SKM-1 treated with dmso at 0.1 percent for 144 hours (cell line): Measurements from ENCODE around the gene ASB2.

Source experiments
- DNase-seq: peaks from one replicate; lab custom pipeline; 2025; ENCODE audit not compliant: unreplicated experiment; lab: John Stamatoyannopoulos, UW

Gene ASB2

GRCh38 chr14:93981316-93982229, 5.2 kb upstream of the ASB2 start:
- DNase-seq: no peak

GRCh38 chr14:93980456-93981201, 4.3 kb upstream of the ASB2 start:
- no peak for DNase-seq

- DNase-seq: no peak
Measured at GRCh38 chr14:93978735-93979134, 2.4 kb upstream of the ASB2 start.

- DNase-seq: no peak
Measured at GRCh38 chr14:93977790-93978581, 1.6 kb upstream of the ASB2 start.

- no peak for DNase-seq
Measured at GRCh38 chr14:93977171-93977570, 801 bp upstream of the ASB2 start.

GRCh38 chr14:93975791-93976476, 436 bp downstream of the ASB2 start:
- no peak for DNase-seq

GRCh38 chr14:93974833-93975232, 1.5 kb downstream of the ASB2 start:
- no peak for DNase-seq

GRCh38 chr14:93974299-93974698, 2.1 kb downstream of the ASB2 start:
- no peak for DNase-seq

- DNase-seq: no peak
Measured at GRCh38 chr14:93973607-93974006, 2.8 kb downstream of the ASB2 start.

- DNase-seq: no peak
Measured at GRCh38 chr14:93972618-93973205, 3.7 kb downstream of the ASB2 start.

- DNase-seq: no peak
Measured at GRCh38 chr14:93971635-93972027, 4.7 kb downstream of the ASB2 start.

GRCh38 chr14:93970965-93971634, 5.3 kb downstream of the ASB2 start:
- no peak for DNase-seq

GRCh38 chr14:93970585-93970964, 5.8 kb downstream of the ASB2 start:
- no peak for DNase-seq

- no peak for DNase-seq
Measured at GRCh38 chr14:93969082-93969828, 7.1 kb downstream of the ASB2 start.

GRCh38 chr14:93967637-93968250, 8.6 kb downstream of the ASB2 start:
- DNase-seq: peak; percentile 49

GRCh38 chr14:93965946-93966474, 10.4 kb downstream of the ASB2 start:
- no peak for DNase-seq

GRCh38 chr14:93965287-93965821, 11.0 kb downstream of the ASB2 start:
- no peak for DNase-seq

GRCh38 chr14:93964820-93965286, 11.5 kb downstream of the ASB2 start:
- DNase-seq: no peak
